ENCODE results near the gene PPIP5K1.

DNA sequence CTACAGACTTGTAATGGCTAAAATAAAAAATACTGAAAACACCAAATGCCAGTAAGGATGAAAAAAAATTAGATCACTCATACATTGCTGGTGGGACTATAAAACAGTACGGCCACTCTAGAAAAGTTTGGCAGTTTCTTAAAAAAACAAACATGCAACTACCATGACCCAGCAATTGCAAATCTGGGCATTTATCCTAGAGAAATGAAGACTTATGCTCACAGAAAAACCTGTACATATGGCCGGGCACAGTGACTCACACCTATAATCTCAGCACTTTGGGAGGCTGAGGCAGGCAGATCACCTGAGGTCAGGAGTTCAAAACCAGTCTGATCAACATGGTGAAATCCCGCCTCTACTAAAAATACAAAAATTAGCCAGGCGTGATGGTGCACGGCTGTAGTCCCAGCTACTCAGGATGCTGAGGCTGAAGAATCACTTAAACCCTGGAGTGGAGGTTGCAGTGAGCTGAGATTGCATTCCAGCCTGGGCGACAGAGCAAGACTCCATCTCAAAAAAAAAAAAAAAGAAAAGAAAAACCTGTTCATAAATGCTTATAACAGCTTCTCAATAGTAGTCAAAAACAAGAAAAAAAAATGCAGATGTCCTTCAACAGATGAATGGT is 102.6 kb downstream of the PPIP5K1 start:
- TF ChIP-seq, protein P1, sequence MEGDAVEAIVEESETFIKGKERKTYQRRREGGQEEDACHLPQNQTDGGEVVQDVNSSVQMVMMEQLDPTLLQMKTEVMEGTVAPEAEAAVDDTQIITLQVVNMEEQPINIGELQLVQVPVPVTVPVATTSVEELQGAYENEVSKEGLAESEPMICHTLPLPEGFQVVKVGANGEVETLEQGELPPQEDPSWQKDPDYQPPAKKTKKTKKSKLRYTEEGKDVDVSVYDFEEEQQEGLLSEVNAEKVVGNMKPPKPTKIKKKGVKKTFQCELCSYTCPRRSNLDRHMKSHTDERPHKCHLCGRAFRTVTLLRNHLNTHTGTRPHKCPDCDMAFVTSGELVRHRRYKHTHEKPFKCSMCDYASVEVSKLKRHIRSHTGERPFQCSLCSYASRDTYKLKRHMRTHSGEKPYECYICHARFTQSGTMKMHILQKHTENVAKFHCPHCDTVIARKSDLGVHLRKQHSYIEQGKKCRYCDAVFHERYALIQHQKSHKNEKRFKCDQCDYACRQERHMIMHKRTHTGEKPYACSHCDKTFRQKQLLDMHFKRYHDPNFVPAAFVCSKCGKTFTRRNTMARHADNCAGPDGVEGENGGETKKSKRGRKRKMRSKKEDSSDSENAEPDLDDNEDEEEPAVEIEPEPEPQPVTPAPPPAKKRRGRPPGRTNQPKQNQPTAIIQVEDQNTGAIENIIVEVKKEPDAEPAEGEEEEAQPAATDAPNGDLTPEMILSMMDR (IDR thresholded peaks at IDR 0.05) = no peak
- TF ChIP-seq POLR2A (IDR thresholded peaks at IDR 0.05) (no peak), EP300 (IDR thresholded peaks at IDR 0.05) (no peak)
